Lower leg skin (tissue), 4 donors: ENCODE results near the gene XYLT1. TPM values are rescaled to one million over a fixed set of nuclear protein-coding genes. Genes with fewer than 3 reads are reported as not detected.

ENCODE experiments used
- DNase-seq, 2 donors: peaks; one replicate each; pipeline ENCODE4 v3.0.0-alpha.2; 2019; ENCODE audit warnings: low spot score in 2 of 2
- H3K4me3 ChIP-seq: fragments of 200-600 bp; sonication (generic); 2 replicates; pipeline ENCODE4 v1.5.1; 2017; ENCODE audit warnings: mild to moderate bottlenecking, low read depth; ENCODE audit not compliant: poor library complexity, severe bottlenecking
- POLR2A ChIP-seq, 2 donors: fragments of 450-650 bp; IDR thresholded peaks; one replicate each; pipeline ENCODE4 v1.6.1; 2016 to 2017; ENCODE audit warnings: antibody characterized with exemption in 2 of 2, mild to moderate bottlenecking in 1 of 2, moderate library complexity in 1 of 2
- WGBS, 2 donors: methylation state at CpG; one replicate each; pipeline ENCODE4 v1.1.5; 2018; 5-methylcytosine and 5-hydroxymethylcytosine counted together
- intact Hi-C: fragments of 100-400 bp; cut with DNase I; formaldehyde crosslinking; loops from one replicate; pipeline ENCODE4 v1.15.0; 2023; ENCODE audit warnings: low total_unique reads
- total RNA-seq, 4 donors: library from RNA; depleted of rRNA; stranded (reverse); fragments of >200 nt; gene quantifications; one replicate each; pipeline ENCODE4 v1.1.0, GENCODE V29; 2016
- TF ChIP-seq, protein P1 (sequence below), 3 donors: fragments of 450-650 bp; IDR thresholded peaks; one replicate each; pipeline ENCODE4 v1.5.1; 2016; ENCODE audit warnings: antibody characterized with exemption in 3 of 3, mild to moderate bottlenecking in 3 of 3, moderate library complexity in 2 of 3

The XYLT1 gene
- total RNA-seq, 4 donors from 2014 or later: 17.2 to 20.3 (median 19.7) TPM

DNA sequence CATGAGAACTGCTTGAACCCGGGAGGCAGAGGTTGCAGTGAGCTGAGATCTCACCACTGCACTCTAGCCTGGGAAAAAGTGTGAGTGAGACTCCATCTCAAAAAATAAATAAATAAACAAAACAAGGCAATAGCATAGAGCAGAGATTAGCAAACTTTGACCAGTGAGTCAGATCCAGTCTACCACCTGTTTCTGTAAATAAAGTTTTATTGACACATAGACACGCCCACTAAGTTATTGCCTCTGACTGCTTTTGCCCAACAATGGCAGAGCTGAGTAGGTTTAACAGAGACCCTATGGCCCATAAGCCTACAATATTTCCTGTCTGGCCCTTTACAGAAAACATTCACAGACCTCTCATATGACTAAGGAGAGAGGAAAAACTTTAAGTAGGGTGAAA, 44.3 kb downstream of the XYLT1 start:
- intact Hi-C loops: no loop called here
- no peak for DNase-seq
- WGBS, 2 donors: 95 to 97% methylated on average over 2 of the region's 2 CpGs
- H3K4me3 ChIP-seq: no peak overlapping the region
- TF ChIP-seq POLR2A (IDR thresholded peaks at IDR 0.05): no peak
- TF ChIP-seq, protein P1, sequence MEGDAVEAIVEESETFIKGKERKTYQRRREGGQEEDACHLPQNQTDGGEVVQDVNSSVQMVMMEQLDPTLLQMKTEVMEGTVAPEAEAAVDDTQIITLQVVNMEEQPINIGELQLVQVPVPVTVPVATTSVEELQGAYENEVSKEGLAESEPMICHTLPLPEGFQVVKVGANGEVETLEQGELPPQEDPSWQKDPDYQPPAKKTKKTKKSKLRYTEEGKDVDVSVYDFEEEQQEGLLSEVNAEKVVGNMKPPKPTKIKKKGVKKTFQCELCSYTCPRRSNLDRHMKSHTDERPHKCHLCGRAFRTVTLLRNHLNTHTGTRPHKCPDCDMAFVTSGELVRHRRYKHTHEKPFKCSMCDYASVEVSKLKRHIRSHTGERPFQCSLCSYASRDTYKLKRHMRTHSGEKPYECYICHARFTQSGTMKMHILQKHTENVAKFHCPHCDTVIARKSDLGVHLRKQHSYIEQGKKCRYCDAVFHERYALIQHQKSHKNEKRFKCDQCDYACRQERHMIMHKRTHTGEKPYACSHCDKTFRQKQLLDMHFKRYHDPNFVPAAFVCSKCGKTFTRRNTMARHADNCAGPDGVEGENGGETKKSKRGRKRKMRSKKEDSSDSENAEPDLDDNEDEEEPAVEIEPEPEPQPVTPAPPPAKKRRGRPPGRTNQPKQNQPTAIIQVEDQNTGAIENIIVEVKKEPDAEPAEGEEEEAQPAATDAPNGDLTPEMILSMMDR (IDR thresholded peaks at IDR 0.05): no peak

DNA sequence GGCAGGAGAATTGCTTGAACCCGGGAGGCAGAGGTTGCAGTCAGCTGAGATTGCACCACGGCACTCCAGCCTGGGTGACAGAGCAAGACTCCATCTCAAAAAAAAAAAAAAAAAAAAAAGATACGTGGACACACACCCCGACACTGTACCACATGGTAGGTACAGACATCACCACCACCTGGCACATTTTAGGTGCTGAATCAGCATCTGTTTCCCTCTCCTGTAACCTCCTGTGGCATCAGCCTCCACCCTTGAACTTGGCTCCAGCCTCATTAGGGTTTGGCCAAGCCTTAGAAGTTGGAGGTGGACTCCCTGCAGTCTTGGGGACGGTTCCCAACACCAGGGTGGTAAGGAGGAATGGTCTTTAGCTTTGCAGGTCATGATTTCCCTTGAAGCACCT, 46.0 kb downstream of the XYLT1 start:
- intact Hi-C loops: no loop called here
- no peak overlapping the region for H3K4me3 ChIP-seq
- DNase-seq: no peak
- no peak for TF ChIP-seq POLR2A (IDR thresholded peaks at IDR 0.05)
- TF ChIP-seq, protein P1 (IDR thresholded peaks at IDR 0.05): no peak
- 93 to 94% methylated on average over 5 of the region's 5 CpGs for WGBS, 2 donors

DNA sequence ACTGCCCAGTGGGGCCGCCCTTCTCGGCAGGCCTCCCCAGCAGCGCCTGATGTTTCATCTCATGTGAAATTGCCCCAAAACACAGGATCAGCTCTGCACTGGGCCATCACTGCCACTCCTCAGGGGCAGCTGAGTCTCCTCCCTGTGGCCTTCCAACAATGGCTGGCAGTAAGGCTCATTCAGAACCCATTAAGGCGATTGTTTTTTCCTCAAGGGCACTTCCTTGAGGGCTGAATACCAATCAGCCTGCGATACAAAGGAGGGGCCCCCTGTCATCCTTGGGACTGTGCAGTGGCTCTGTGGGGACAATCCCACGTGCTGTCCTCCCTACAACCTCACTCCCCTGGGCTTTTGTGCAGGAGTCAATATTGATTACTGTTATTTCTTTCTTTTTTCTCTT, 47.5 kb downstream of the XYLT1 start:
- DNase-seq: no peak
- no peak overlapping the region for H3K4me3 ChIP-seq
- intact Hi-C loops: no loop called here
- no peak for TF ChIP-seq POLR2A (IDR thresholded peaks at IDR 0.05)
- TF ChIP-seq, protein P1 (IDR thresholded peaks at IDR 0.05): no peak
- WGBS, 2 donors: 83 to 86% methylated on average over 6 of the region's 6 CpGs

DNA sequence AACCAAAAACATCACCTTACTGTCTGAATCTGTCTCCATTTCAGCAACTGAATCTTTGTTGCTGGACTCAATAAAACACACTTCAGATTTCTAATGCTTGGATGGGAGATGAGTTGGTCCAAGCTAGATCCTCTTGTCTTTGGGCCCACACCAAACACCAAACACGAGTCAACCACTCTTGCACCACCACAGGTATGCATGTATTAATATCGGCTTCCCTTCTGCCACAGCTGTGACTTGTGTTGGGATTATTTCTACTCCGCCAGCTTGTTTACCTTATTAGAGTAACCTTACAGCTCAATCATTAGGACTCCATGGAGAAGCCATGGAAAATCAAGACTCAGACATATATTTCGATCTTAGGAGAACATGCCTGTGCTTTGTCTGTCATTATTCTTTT, 49.9 kb downstream of the XYLT1 start:
- intact Hi-C loops: no loop called here
- H3K4me3 ChIP-seq: no peak overlapping the region
- WGBS, 2 donors: 89 to 90% methylated on average over 4 of the region's 4 CpGs
- no peak for DNase-seq
- TF ChIP-seq, protein P1 (IDR thresholded peaks at IDR 0.05): no peak
- TF ChIP-seq POLR2A (IDR thresholded peaks at IDR 0.05): no peak

DNA sequence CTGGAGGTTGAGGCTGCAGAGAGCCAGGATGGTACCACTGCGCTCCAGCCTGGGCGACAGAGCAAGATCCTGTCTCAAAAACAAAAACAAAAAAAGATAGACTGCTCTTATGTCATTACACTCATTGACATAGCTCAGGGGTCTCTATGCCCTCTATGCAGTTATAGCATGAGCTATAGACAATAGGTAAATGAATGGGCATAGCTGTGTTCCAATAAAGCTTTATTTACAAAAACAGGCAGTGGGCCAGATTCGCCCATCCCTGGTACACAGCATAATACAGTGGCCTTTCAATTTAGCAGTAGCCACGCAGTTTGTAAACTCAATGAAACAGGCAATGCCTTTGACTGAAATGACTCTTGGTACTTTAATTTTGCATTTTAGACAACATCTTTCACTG, 51.5 kb downstream of the XYLT1 start:
- WGBS, 2 donors: 91 to 92% methylated on average over 4 of the region's 4 CpGs
- DNase-seq: no peak
- H3K4me3 ChIP-seq: no peak overlapping the region
- intact Hi-C loops: no loop called here
- TF ChIP-seq POLR2A (IDR thresholded peaks at IDR 0.05): no peak
- TF ChIP-seq, protein P1 (IDR thresholded peaks at IDR 0.05): no peak

DNA sequence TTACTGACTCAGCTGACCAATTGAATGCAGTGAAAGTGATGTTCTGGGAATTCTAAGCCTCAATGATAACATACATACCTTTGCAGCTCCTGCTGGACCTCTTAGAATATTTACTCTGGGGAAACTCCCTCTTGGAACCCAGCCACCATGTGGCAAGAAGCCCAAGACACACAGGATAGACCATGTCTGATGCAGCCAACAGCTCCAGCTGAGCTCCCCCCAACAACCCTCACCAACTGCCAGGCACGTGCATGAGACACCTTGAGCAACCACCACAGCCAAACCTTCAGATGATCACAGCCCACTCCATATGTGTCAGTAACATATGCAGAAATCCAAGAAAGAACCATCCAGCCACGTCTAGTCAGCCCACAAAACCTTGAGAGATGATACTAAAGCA, 53.0 kb downstream of the XYLT1 start:
- intact Hi-C loops: no loop called here
- DNase-seq: no peak
- no peak overlapping the region for H3K4me3 ChIP-seq
- TF ChIP-seq POLR2A (IDR thresholded peaks at IDR 0.05): no peak
- TF ChIP-seq, protein P1 (IDR thresholded peaks at IDR 0.05): no peak
- WGBS, 2 donors: 76 to 77% methylated on average over 2 of the region's 2 CpGs
